Stomach smooth muscle (tissue), 2 donors: ENCODE results near the gene ATP10A.

ENCODE experiments used
- H3K27ac ChIP-seq: one replicate; pipeline ENCODE4 v1.7.0; 2013; ENCODE audit warnings: mild to moderate bottlenecking, low read length, inconsistent platforms
- H3K27me3 ChIP-seq, 2 donors: one replicate each; pipeline ENCODE4 v1.7.0; 2013; ENCODE audit warnings: low read length in 2 of 2; ENCODE audit not compliant: insufficient read depth in 2 of 2, control insufficient read depth in 1 of 2
- H3K36me3 ChIP-seq, 2 donors: one replicate each; pipeline ENCODE4 v1.7.0; 2013; ENCODE audit warnings: low read length in 2 of 2; ENCODE audit not compliant: control insufficient read depth in 2 of 2, insufficient read depth in 2 of 2
- H3K4me1 ChIP-seq: one replicate; pipeline ENCODE4 v1.7.0; 2013; ENCODE audit warnings: low read length; ENCODE audit not compliant: control insufficient read depth, insufficient read depth
- H3K4me3 ChIP-seq, 2 donors: one replicate each; pipeline ENCODE4 v1.7.0; 2013; ENCODE audit warnings: low read length in 2 of 2
- H3K9ac ChIP-seq, 2 donors: one replicate each; pipeline ENCODE4 v1.7.0; 2013; ENCODE audit warnings: low read length in 2 of 2, mild to moderate bottlenecking in 1 of 2
- H3K9me3 ChIP-seq, 2 donors: one replicate each; pipeline ENCODE4 v1.7.0; 2013; ENCODE audit warnings: low read length in 2 of 2; ENCODE audit not compliant: control insufficient read depth in 2 of 2
- donor health status: healthy.
- donor health status: Pancreatic carcinoma.

The ATP10A gene

GRCh38 chr15:25863111-25863967 is at the start of gene ATP10A:
TSS of gene ATP10A (minus strand) at chr15:25863327. CDS start at chr15:25863096, 231 bp downstream.
- Histone ChIP-seq H3K4me3 (peak within 1 kb of the TSS; percentile 87 to 91), H3K9ac (peak within 1 kb of the TSS; percentile 75 to 80), H3K4me1 (peaks cover 43% of the 10 kb centered on the region), H3K27me3 (no peaks in the 10 kb centered on the region), H3K27ac (peak within 1 kb of the TSS; percentile 81), H3K36me3 (no peaks in the 10 kb centered on the region), H3K9me3 (no peaks in the 10 kb centered on the region)

GRCh38 chr15:25912035-25912434 is 48.9 kb upstream of the ATP10A start:
- H3K4me3 ChIP-seq = no peak overlapping the region
- no peak overlapping the region for H3K27ac ChIP-seq
- no peak overlapping the region for H3K9ac ChIP-seq
- H3K4me1 ChIP-seq = no peaks in the 10 kb centered on the region
- H3K27me3 ChIP-seq = no peaks in the 10 kb centered on the region
- no peaks in the 10 kb centered on the region for H3K36me3 ChIP-seq
- no peaks in the 10 kb centered on the region for H3K9me3 ChIP-seq

- Histone ChIP-seq H3K9me3 (no peaks in the 10 kb centered on the region), H3K9ac (no peak overlapping the region), H3K27me3 (no peaks in the 10 kb centered on the region), H3K27ac (no peak overlapping the region), H3K36me3 (no peaks in the 10 kb centered on the region), H3K4me3 (no peak overlapping the region), H3K4me1 (no peaks in the 10 kb centered on the region)
These were observed 47.7 kb upstream of the ATP10A start for GRCh38 chr15:25910832-25911231.

- H3K36me3 ChIP-seq = no peaks in the 10 kb centered on the region
- H3K9me3 ChIP-seq = no peaks in the 10 kb centered on the region
- no peak overlapping the region for H3K27ac ChIP-seq
- H3K4me3 ChIP-seq = no peak overlapping the region
- H3K27me3 ChIP-seq = no peaks in the 10 kb centered on the region
- no peaks in the 10 kb centered on the region for H3K4me1 ChIP-seq
- no peak overlapping the region for H3K9ac ChIP-seq
These were observed 46.7 kb upstream of the ATP10A start for GRCh38 chr15:25909806-25910205.

GRCh38 chr15:25909325-25909724 is 46.2 kb upstream of the ATP10A start:
- Histone ChIP-seq H3K4me1 (no peaks in the 10 kb centered on the region), H3K36me3 (no peaks in the 10 kb centered on the region), H3K4me3 (no peak overlapping the region), H3K9me3 (no peaks in the 10 kb centered on the region), H3K27me3 (no peaks in the 10 kb centered on the region), H3K27ac (no peak overlapping the region), H3K9ac (no peak overlapping the region)

- Histone ChIP-seq H3K27me3 (no peaks in the 10 kb centered on the region), H3K9ac (no peak overlapping the region), H3K4me3 (no peak overlapping the region), H3K4me1 (peaks cover 20% of the 10 kb centered on the region), H3K27ac (no peak overlapping the region), H3K36me3 (no peaks in the 10 kb centered on the region), H3K9me3 (no peaks in the 10 kb centered on the region)
These were observed 42.0 kb upstream of the ATP10A start for GRCh38 chr15:25905140-25905539.

GRCh38 chr15:25903024-25903581 is 40.0 kb upstream of the ATP10A start:
- H3K4me3 ChIP-seq = no peak overlapping the region
- H3K36me3 ChIP-seq = no peaks in the 10 kb centered on the region
- H3K9me3 ChIP-seq = no peaks in the 10 kb centered on the region
- peaks cover 21% of the 10 kb centered on the region for H3K4me1 ChIP-seq
- no peaks in the 10 kb centered on the region for H3K27me3 ChIP-seq
- H3K27ac ChIP-seq = no peak overlapping the region
- no peak overlapping the region for H3K9ac ChIP-seq

- Histone ChIP-seq H3K27me3 (no peaks in the 10 kb centered on the region), H3K27ac (no peak overlapping the region), H3K4me3 (no peak overlapping the region), H3K9ac (no peak overlapping the region), H3K36me3 (no peaks in the 10 kb centered on the region), H3K9me3 (no peaks in the 10 kb centered on the region), H3K4me1 (peaks cover 21% of the 10 kb centered on the region)
These were observed 38.9 kb upstream of the ATP10A start for GRCh38 chr15:25901811-25902605.

- no peak overlapping the region for H3K9ac ChIP-seq
- H3K4me3 ChIP-seq = peak overlapping the region in 1 of 2 donors; percentile 1
- H3K4me1 ChIP-seq = peaks cover 21% of the 10 kb centered on the region
- no peaks in the 10 kb centered on the region for H3K27me3 ChIP-seq
- H3K9me3 ChIP-seq = no peaks in the 10 kb centered on the region
- H3K36me3 ChIP-seq = no peaks in the 10 kb centered on the region
- H3K27ac ChIP-seq = no peak overlapping the region
These were observed 37.8 kb upstream of the ATP10A start for GRCh38 chr15:25900901-25901300.

GRCh38 chr15:25900431-25900830 is 37.3 kb upstream of the ATP10A start:
- Histone ChIP-seq H3K27ac (no peak overlapping the region), H3K9me3 (no peaks in the 10 kb centered on the region), H3K36me3 (no peaks in the 10 kb centered on the region), H3K27me3 (no peaks in the 10 kb centered on the region), H3K4me1 (peaks cover 21% of the 10 kb centered on the region), H3K4me3 (no peak overlapping the region), H3K9ac (no peak overlapping the region)
